Natural killer cell treated with Interleukin-12 subunit alpha and Interleukin-12 subunit beta and Interleukin-15 and Interleukin-18, amount 100 ng/mL, for 72 hours (primary cell): ENCODE results near the gene NFRKB. TPM values are rescaled to one million over a fixed set of nuclear protein-coding genes. Genes with fewer than 3 reads are reported as not detected.
"Not testable (repeated sequence)": the region's sequence is repeated elsewhere in the genome, so short reads cannot be mapped to it uniquely, and the experiment has no call there.

ENCODE experiments used
- ATAC-seq, 2 donors: fragments of 150-1000 bp; cut with Tn5 transposase in 1 of 2; sonication (Bioruptor Pico), chemical (Tn5 transposase) in 1 of 2; 2 replicates each; pipeline ENCODE4 v1.10.0; 2021
- DNase-seq: peaks from one replicate; pipeline ENCODE4 v3.0.0; 2022; ENCODE audit warnings: low spot score
- H3K27ac Mint-ChIP-seq, 2 donors: 1 replicate in 1 of 2; 2 replicates in 1 of 2; pipeline ENCODE4 v1.8.0; 2022; ENCODE audit warnings: mixed read lengths in 2 of 2, mild to moderate bottlenecking in 1 of 2, moderate library complexity in 1 of 2
- H3K27me3 Mint-ChIP-seq, 2 donors: 1 replicate in 1 of 2; 2 replicates in 1 of 2; pipeline ENCODE4 v1.8.0; 2022; ENCODE audit warnings: mixed read lengths in 2 of 2
- H3K36me3 Mint-ChIP-seq: one replicate; pipeline ENCODE4 v1.8.0; 2022; ENCODE audit warnings: mixed read lengths
- H3K4me1 Mint-ChIP-seq, 2 donors: 1 replicate in 1 of 2; 2 replicates in 1 of 2; pipeline ENCODE4 v1.8.0; 2022; ENCODE audit warnings: low read depth in 2 of 2, mixed read lengths in 2 of 2, mild to moderate bottlenecking in 1 of 2
- H3K4me3 Mint-ChIP-seq: one replicate; pipeline ENCODE4 v1.8.0; 2022; ENCODE audit warnings: mixed read lengths
- H3K9me3 Mint-ChIP-seq: 2 replicates; pipeline ENCODE4 v1.8.0; 2022; ENCODE audit warnings: mixed read lengths
- total RNA-seq, 2 donors: library from RNA; stranded (reverse); gene quantifications; one replicate each; pipeline ENCODE4 v1.2.3, GENCODE V29; 2022

NFRKB gene
- total RNA-seq, 2 donors from 2014 or later, result 34.1 to 45.2 TPM

DNA sequence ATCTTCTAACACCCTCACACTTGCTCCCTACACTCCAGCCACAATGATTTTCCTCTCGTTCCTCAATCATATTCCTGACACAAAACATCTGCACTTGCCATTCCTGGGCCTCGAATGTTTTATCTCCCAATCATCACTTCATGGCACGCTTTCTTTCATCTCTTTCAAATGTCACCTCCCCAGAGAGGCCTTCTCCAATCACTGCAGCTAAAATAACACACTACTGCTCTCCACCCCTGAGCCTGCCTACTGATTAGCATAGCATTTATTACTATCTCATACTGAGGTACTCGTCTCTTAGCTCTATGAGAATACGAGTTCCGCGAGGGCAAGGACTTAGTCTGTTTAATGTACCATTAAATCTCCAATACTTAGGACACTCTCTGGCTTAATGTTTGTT is 23.5 kb downstream of the NFRKB start:
- no peak overlapping the region for H3K27ac Mint-ChIP-seq
- peaks cover 36% of the 10 kb centered on the region for H3K36me3 Mint-ChIP-seq
- no peaks in the 10 kb centered on the region for H3K4me1 Mint-ChIP-seq
- DNase-seq, result no peak
- no peaks in the 10 kb centered on the region for H3K27me3 Mint-ChIP-seq
- H3K4me3 Mint-ChIP-seq, result no peak overlapping the region
- ATAC-seq, result no peak
- H3K9me3 Mint-ChIP-seq, result no peaks in the 10 kb centered on the region

DNA sequence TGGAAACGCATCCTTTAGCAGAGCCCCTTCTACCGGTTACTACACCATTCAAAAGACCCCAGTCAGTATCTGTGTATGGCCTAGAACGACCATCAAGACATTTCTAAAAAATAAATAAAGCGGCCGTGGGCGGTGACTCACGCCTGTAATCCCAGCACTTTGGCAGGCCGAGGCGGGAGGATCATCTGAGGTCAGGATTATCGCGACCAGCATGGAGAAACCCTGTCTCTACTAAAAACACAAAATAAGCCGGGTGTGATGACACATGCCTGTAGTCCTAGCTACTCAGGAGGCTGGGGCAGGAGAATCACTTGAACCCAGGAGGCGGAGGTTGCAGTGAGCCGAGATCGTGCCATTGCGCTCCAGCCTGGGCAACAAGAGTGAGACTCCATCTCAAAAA is 26.8 kb downstream of the NFRKB start:
- H3K9me3 Mint-ChIP-seq, ATAC-seq, H3K27ac Mint-ChIP-seq: not testable (repeated sequence)

DNA sequence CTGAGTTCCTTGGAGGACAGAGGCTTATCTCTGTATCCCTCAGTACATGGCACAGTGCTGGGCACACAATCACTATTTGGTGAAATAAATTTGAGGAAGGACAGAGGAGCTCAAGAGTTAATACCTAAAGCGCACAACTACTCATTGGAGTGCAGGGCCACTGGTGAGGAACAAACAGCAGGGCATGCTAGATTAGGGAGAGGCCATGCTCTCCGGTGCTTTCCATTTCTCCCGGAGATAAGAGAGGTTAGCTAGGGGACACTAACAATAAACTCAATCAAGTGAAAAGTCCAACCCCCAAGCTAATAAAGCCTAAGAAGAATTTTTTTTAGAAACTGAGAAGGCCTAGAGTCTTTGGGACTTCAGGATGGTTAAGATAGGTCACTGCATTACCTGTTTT is 29.1 kb downstream of the NFRKB start:
- Mint-ChIP-seq H3K36me3 (peaks cover 14% of the 10 kb centered on the region), H3K4me3 (no peak overlapping the region), H3K27ac (peak overlapping the region in 1 of 2 donors; percentile 17), H3K4me1 (no peaks in the 10 kb centered on the region), H3K9me3 (no peaks in the 10 kb centered on the region), H3K27me3 (no peaks in the 10 kb centered on the region)
- no peak for DNase-seq
- no peak for ATAC-seq

More for the DNA sequence above, 26.8 kb downstream of the NFRKB start:
- not testable (repeated sequence) for H3K4me1 Mint-ChIP-seq, H3K27me3 Mint-ChIP-seq, H3K4me3 Mint-ChIP-seq, DNase-seq
- peaks cover 25% of the 10 kb centered on the region for H3K36me3 Mint-ChIP-seq

DNA sequence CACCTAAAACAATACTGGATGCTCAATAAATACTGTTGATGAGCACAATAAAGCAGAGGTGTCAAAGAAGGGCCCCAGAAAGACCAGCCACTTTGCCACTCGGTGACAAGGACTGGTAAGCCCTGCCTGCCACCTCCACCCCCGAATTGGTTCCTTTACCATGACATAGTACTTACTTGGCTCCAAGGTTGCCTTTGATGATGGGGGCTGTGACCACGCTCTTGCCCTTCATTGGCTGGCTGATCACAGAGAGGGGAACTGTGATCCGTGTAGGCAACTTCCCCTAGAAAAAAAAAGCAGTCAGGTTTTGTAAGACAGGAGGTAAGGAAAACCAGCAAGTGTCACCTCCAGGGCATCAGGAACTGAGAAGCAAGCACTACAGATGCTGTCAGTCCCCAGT is 29.7 kb downstream of the NFRKB start:
- Mint-ChIP-seq H3K36me3 (peaks cover 8% of the 10 kb centered on the region), H3K27ac (no peak overlapping the region), H3K4me1 (no peaks in the 10 kb centered on the region), H3K27me3 (no peaks in the 10 kb centered on the region), H3K4me3 (no peak overlapping the region), H3K9me3 (no peaks in the 10 kb centered on the region)
- ATAC-seq, result no peak
- no peak for DNase-seq

DNA sequence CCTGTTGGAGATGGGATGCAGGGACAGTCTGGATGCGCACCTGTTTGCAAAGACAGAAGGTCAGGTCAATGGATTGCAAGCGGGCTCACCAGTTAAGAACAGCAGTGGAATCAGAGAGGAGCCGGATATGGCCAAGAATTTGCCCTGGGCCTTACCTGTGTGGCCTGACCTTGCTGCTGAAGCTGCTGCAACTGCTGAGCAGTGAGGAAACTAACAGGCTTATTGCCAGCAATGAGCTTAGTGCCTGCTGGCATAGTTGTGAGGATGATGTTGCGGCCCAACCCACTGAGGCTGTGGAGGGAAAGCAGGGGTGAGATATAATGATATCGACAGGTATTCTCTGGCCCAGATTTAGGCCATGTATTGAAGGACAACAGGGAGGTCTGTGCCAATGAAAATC is 30.6 kb downstream of the NFRKB start:
- H3K27ac Mint-ChIP-seq, result no peak overlapping the region

DNA sequence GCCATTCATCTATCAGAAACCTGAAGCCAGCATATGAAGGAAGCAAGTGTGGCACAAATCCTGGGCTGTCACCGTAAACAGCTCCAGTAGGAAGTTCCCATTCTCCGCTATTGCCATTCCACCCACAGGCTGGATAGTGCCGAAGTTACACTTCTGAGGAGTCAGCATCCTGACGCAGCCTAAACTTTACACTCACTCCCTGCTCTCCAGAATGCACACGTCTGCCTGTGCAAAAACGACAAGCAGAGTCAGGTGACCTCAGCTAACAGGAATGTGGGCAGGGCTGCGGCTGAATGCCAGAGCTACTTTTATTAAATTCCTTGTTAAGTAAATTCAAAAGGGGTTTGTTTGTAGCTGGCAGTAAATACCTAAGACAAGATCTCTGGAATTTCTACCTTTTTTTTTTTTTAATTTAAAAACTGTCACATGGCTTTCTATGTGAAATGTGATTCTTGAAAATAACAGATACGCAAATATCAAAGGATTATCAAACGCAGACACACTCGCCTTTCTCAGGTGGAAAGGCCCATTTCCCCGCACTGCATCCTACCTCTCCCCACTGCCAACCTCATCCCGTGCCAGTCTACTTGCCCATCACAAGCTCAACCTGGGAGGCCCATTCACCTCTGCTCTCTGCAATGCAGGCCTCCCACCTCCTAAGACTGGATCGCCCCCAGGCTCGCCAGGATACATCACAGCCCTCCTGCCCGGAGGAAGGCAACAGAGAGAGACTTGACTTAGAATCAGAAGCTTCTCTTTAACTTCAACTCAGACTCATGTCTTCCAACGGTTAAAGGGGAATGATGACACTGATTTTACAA is 33.5 kb downstream of the NFRKB start:
- Mint-ChIP-seq H3K9me3 (no peaks in the 10 kb centered on the region), H3K4me1 (no peaks in the 10 kb centered on the region), H3K4me3 (no peak overlapping the region), H3K27me3 (no peaks in the 10 kb centered on the region), H3K36me3 (no peaks in the 10 kb centered on the region), H3K27ac (no peak overlapping the region)
- DNase-seq, result no peak
- no peak for ATAC-seq

More for the DNA sequence above, 30.6 kb downstream of the NFRKB start:
- peaks cover 6% of the 10 kb centered on the region for H3K36me3 Mint-ChIP-seq
- H3K4me1 Mint-ChIP-seq, result no peaks in the 10 kb centered on the region
- ATAC-seq (no peak), DNase-seq (no peak)
- H3K9me3 Mint-ChIP-seq, result no peaks in the 10 kb centered on the region
- H3K27me3 Mint-ChIP-seq, result no peaks in the 10 kb centered on the region
- H3K4me3 Mint-ChIP-seq, result no peak overlapping the region

DNA sequence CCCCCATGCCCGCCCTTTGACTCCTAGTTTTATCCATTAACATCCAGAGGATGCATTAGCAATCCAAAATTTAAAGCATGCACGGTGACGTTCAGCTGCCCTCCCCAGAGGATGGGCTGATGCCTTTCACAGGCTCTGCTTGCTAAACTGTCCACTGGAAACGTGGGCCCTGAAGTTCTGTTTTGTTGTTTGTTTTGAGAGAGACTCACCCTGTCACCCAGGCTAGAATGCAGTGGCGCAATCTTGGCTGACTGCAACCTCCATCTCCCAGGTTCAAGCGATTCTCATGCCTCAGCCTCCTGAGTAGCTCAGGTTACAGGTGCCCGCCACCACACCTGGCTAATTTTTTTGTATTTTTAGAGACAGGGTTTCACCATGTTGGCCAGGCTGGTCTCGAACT is 39.3 kb downstream of the NFRKB start:
- no peak overlapping the region for H3K27ac Mint-ChIP-seq
- peaks cover 0 to 7% of the 10 kb centered on the region in 2 donors for H3K4me1 Mint-ChIP-seq
- ATAC-seq, result no peak
- H3K4me3 Mint-ChIP-seq, result no peak overlapping the region
- peaks cover 0 to 5% of the 10 kb centered on the region in 2 donors for H3K27me3 Mint-ChIP-seq
- no peak for DNase-seq
- H3K36me3 Mint-ChIP-seq, result no peaks in the 10 kb centered on the region
- H3K9me3 Mint-ChIP-seq, result no peaks in the 10 kb centered on the region

DNA sequence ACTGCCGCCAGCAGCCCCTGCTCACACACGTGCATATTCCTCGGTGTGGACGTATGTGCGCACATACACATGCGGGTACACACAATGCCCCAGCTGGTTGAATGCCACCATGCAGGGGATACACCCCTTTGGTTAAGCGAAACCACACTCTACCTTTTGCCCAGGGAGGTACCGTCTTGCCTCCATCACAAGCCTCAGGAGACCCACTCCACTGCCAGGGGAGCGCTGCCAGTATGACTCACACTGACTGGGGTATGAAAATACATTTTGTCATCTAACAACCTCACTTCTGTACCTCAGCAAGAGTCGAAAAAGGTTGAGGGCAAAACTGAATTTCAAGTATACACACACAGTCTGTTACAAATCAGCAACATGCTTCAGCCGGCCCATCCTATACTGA is 40.3 kb downstream of the NFRKB start:
- DNase-seq, result no peak
- H3K27me3 Mint-ChIP-seq, result peaks cover 0 to 5% of the 10 kb centered on the region in 2 donors
- ATAC-seq, result peak in 1 of 2 donors; percentile 9
- H3K36me3 Mint-ChIP-seq, result no peaks in the 10 kb centered on the region
- peaks cover 0 to 7% of the 10 kb centered on the region in 2 donors for H3K4me1 Mint-ChIP-seq
- H3K9me3 Mint-ChIP-seq, result no peaks in the 10 kb centered on the region
- no peak overlapping the region for H3K4me3 Mint-ChIP-seq
- H3K27ac Mint-ChIP-seq, result no peak overlapping the region

DNA sequence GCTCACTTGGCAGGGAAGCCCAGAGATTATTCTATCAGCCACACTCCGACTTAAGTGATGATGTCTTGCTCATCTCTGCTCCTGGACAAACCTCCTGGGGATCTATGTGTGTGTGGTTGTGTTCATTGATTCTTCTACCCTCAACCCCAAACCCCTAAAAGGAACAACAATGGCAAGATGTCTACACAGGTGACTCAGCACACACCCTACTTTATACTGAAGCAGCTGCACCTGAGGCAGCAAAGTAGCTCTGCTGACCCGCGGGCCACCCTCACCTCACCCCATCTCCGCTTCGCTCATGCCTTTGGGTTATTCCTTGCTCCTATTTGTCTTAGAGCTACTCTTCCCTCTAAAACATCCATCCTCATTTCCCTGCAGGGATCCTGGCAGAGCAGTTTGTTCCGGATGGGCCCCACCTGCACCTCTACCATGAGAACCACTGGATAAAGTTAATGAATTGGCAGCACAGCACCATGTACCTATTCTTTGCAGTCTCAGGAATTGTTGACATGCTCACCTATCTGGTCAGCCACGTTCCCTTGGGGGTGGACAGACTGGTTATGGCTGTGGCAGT is 41.1 kb downstream of the NFRKB start:
- DNase-seq (no peak), ATAC-seq (peak in 1 of 2 donors; percentile 18)
- Mint-ChIP-seq H3K4me1 (peaks cover 0 to 7% of the 10 kb centered on the region in 2 donors), H3K27ac (peak overlapping the region in 1 of 2 donors; percentile 19), H3K9me3 (no peaks in the 10 kb centered on the region), H3K4me3 (no peak overlapping the region), H3K27me3 (peaks cover 0 to 5% of the 10 kb centered on the region in 2 donors), H3K36me3 (no peaks in the 10 kb centered on the region)

DNA sequence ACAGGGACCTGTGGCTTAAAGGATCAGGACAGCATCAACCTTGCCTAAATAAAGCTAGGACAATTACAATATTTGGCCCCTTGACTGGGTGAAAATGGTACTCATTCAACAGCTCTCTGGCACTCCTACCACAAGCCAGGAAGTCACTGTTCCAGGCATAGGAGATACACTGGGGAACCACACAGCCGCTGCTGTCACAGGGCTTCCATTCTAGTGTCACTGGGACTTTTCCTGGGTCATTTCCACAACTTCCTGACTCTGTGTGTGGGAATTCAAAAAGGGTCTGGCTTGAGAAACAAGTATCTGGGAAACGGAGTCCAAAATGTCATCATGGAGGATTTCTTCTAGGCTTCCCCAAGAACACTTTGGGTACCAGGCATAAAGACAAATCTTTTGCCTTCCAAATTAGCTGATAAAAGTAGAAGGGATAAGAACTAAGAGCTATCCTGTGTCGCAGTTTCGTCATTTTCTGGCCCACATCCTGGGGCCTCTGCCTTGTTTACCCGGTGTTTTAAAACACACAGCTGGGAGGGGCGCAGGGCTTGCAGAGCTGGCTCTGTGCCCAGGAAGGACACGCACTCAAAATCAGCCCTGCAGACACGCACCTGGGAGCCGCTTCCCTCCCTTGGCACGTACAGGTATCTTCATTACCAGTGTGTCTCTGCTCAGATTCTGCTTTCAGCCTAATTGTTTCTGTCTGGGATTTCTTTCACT is 41.7 kb downstream of the NFRKB start:
- H3K9me3 Mint-ChIP-seq, result no peaks in the 10 kb centered on the region
- no peak for DNase-seq
- H3K4me1 Mint-ChIP-seq, result peaks cover 0 to 7% of the 10 kb centered on the region in 2 donors
- H3K36me3 Mint-ChIP-seq, result no peaks in the 10 kb centered on the region
- no peak overlapping the region for H3K4me3 Mint-ChIP-seq
- H3K27ac Mint-ChIP-seq, result no peak overlapping the region
- ATAC-seq, result peak in 1 of 2 donors; percentile 40
- H3K27me3 Mint-ChIP-seq, result peaks cover 0 to 5% of the 10 kb centered on the region in 2 donors

DNA sequence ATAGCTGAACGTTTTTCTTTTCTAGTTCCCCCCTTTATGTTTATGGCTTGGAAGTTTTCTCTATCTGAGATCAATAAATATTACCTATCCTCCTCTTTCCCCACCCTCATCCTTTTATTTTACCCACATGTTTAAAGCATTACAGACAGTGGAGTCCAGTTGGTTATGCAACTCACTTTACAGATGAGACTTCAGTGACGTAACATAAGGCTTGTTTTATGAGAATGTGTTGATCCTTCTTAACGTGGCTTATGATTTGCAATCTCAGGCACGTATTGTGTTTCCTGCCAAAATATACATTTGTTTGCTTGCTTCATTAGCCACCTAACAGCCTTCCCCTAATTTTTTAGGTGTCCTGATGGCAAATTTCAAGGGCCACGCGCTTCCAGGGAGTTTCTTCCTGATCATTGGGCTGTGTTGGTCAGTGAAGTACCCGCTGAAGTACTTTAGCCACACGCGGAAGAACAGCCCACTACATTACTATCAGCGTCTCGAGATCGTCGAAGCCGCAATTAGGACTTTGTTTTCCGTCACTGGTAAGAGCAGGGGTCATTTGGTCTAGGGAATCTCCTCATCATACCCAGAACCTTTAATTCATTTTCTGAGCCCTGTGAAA is 43.1 kb downstream of the NFRKB start:
- Mint-ChIP-seq H3K36me3 (no peaks in the 10 kb centered on the region), H3K4me3 (no peak overlapping the region), H3K27ac (no peak overlapping the region), H3K27me3 (peaks cover 0 to 5% of the 10 kb centered on the region in 2 donors), H3K4me1 (peaks cover 0 to 7% of the 10 kb centered on the region in 2 donors), H3K9me3 (no peaks in the 10 kb centered on the region)
- ATAC-seq (no peak), DNase-seq (no peak)

DNA sequence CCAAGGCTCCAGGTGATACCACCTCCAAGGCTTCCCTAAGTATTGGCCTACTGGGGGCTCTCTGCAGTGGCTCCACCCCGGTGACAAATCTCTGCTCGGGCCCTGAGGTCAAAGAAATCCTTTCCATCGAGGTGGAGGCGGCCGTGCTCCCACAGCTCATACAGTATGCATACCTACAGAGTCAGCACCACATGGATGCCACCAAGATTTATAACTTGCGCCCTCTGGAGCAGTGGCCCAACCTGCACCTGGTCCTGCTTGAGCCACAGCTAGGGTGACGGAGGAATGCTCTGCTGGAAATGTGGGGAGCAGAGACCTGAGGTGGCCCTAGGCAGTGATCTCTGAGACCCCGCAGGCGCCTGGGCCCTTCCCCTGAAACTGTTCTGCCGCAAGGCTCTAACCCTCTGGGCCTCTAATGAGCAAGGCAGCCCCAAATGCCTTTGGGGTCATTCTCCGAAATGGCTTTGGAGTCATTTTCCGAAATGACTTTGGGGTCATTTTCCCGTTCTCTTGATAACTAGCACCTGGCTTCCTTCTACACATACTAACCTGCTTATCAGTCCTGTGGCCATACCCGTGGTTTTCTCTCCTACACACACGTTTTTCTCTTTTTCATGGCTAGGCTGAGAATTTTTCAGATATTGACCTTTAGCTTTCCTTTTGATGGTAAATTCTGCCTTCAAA is 45.8 kb downstream of the NFRKB start:
- H3K27me3 Mint-ChIP-seq, result peaks cover 0 to 5% of the 10 kb centered on the region in 2 donors
- H3K4me1 Mint-ChIP-seq, result peaks cover 9 to 16% of the 10 kb centered on the region in 2 donors
- ATAC-seq, result no peak
- H3K36me3 Mint-ChIP-seq, result no peaks in the 10 kb centered on the region
- H3K9me3 Mint-ChIP-seq, result no peaks in the 10 kb centered on the region
- H3K27ac Mint-ChIP-seq, result no peak overlapping the region
- H3K4me3 Mint-ChIP-seq, result no peak overlapping the region
- DNase-seq, result no peak

DNA sequence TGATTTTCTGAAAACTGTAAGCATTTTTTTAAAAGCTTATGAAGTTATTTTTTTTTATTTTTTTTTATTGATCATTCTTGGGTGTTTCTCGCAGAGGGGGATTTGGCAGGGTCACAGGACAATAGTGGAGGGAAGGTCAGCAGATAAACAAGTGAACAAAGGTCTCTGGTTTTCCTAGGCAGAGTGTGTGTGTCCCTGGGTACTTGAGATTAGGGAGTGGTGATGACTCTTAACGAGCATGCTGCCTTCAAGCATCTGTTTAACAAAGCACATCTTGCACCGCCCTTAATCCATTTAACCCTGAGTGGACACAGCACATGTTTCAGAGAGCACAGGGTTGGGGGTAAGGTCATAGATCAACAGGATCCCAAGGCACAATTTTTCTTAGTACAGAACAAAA is 48.0 kb downstream of the NFRKB start:
- ATAC-seq, H3K27me3 Mint-ChIP-seq, H3K9me3 Mint-ChIP-seq: not testable (repeated sequence)

More for the DNA sequence above, 48.0 kb downstream of the NFRKB start:
- not testable (repeated sequence) for H3K4me3 Mint-ChIP-seq, H3K27ac Mint-ChIP-seq, DNase-seq, H3K36me3 Mint-ChIP-seq
- peaks cover 9 to 12% of the 10 kb centered on the region in 2 donors for H3K4me1 Mint-ChIP-seq
